ENCODE results near the gene UBE2S. TPM values are rescaled to one million over a fixed set of nuclear protein-coding genes. Genes with fewer than 3 reads are reported as not detected.
"Not testable (repeated sequence)": the region's sequence is repeated elsewhere in the genome, so short reads cannot be mapped to it uniquely, and the experiment has no call there.

The UBE2S gene
- total RNA-seq: 100 to 1,000 TPM; 296 to 311 TPM

GRCh38 chr19:55407550-55407799 lies at the start of gene UBE2S:
Gene UBE2S, minus strand, starts transcription at chr19:55407788. Its CDS starts 199 bp downstream, at chr19:55407589.
- CTCF ChIA-PET: interaction anchor here (1.0 to 1.8 kb wide), 2 partner anchors 19 to 23 kb away, joined by 3 to 5 read pairs; partner anchors contain the start of gene TMEM238

GRCh38 chr19:55456347-55456746 lies 48.8 kb upstream of the UBE2S start:
- ChIA-PET CTCF (no interaction called here), POLR2A (no interaction called here)

More at GRCh38 chr19:55407550-55407799, at the start of gene UBE2S:
- POLR2A ChIA-PET: interaction anchor here (0.6 to 3.2 kb wide), 10 partner anchors 8 to 152 kb away, joined by 3 to 26 read pairs (median 9); partner anchors contain the start of genes HSPBP1, KMT5C, PPP6R1 and RPL28

- POLR2A ChIA-PET: no interaction called here
- CTCF ChIA-PET: no interaction called here
Observed at GRCh38 chr19:55455576-55456235, 48.1 kb upstream of the UBE2S start.

GRCh38 chr19:55454787-55455243 lies 47.2 kb upstream of the UBE2S start:
- ChIA-PET CTCF (no interaction called here), POLR2A (no interaction called here)

- CTCF ChIA-PET: interaction anchor here (0.7 to 2.2 kb wide), 5 partner anchors 8 to 313 kb away, joined by 3 to 7 read pairs (median 4); partner anchors contain the start of gene ISOC2
- POLR2A ChIA-PET: no interaction called here
Observed at GRCh38 chr19:55453511-55454260, 46.1 kb upstream of the UBE2S start.

GRCh38 chr19:55452749-55453346 lies 45.3 kb upstream of the UBE2S start:
- POLR2A ChIA-PET: no interaction called here
- CTCF ChIA-PET: interaction anchor here (1.0 to 2.2 kb wide), 5 partner anchors 9 to 312 kb away, joined by 3 to 7 read pairs (median 4); partner anchors contain the start of gene ISOC2

- POLR2A ChIA-PET: interaction anchor here (0.6 kb wide), 1 partner anchor 104 kb away, joined by 3 read pairs; no protein-coding TSS in a partner anchor
- CTCF ChIA-PET: interaction anchor here (0.6 to 2.2 kb wide), 4 partner anchors 10 to 215 kb away, joined by 3 to 7 read pairs (median 4); partner anchors contain the start of gene ISOC2
Observed at GRCh38 chr19:55451965-55452748, 44.6 kb upstream of the UBE2S start.

- POLR2A ChIA-PET: interaction anchor here (0.6 kb wide), 2 partner anchors 26 to 103 kb away, joined by 3 to 6 read pairs; no protein-coding TSS in a partner anchor
- CTCF ChIA-PET: interaction anchor here (0.6 to 1.1 kb wide), 3 partner anchors 16 to 216 kb away, joined by 3 to 4 read pairs (median 3); no protein-coding TSS in a partner anchor
Observed at GRCh38 chr19:55451163-55451964, 43.8 kb upstream of the UBE2S start.

GRCh38 chr19:55449469-55449868 lies 41.9 kb upstream of the UBE2S start:
- ChIA-PET CTCF (interaction anchor here (1.4 kb wide), 1 partner anchor 19 kb away, joined by 6 read pairs; no protein-coding TSS in a partner anchor), POLR2A (interaction anchor here (0.5 to 0.6 kb wide), 2 partner anchors 239 to 730 kb away, joined by 4 to 6 read pairs; no protein-coding TSS in a partner anchor)

GRCh38 chr19:55448175-55448490 lies 40.5 kb upstream of the UBE2S start:
- CTCF ChIA-PET: interaction anchor here (1.0 kb wide), 1 partner anchor 11 kb away, joined by 3 read pairs; no protein-coding TSS in a partner anchor
- POLR2A ChIA-PET: not testable (repeated sequence)

- CTCF ChIA-PET: interaction anchor here (0.7 to 1.6 kb wide), 5 partner anchors 12 to 307 kb away, joined by 3 to 5 read pairs (median 3); no protein-coding TSS in a partner anchor
Observed at GRCh38 chr19:55447421-55448174, 40.0 kb upstream of the UBE2S start.

GRCh38 chr19:55446060-55446459 lies 38.5 kb upstream of the UBE2S start:
- ChIA-PET POLR2A (no interaction called here), CTCF (interaction anchor here (0.6 to 1.6 kb wide), 2 partner anchors 58 to 102 kb away, joined by 3 read pairs; no protein-coding TSS in a partner anchor)

More at GRCh38 chr19:55447421-55448174, 40.0 kb upstream of the UBE2S start:
- POLR2A ChIA-PET: interaction anchor here (0.7 kb wide), 1 partner anchor 32 kb away, joined by 9 read pairs; no protein-coding TSS in a partner anchor

- ChIA-PET CTCF (no interaction called here), POLR2A (no interaction called here)
Observed at GRCh38 chr19:55444646-55445045, 37.1 kb upstream of the UBE2S start.

GRCh38 chr19:55443824-55444480 lies 36.4 kb upstream of the UBE2S start:
- ChIA-PET POLR2A (no interaction called here), CTCF (interaction anchor here (0.6 to 1.1 kb wide), 2 partner anchors 26 to 611 kb away, joined by 3 to 6 read pairs; no protein-coding TSS in a partner anchor)

GRCh38 chr19:55443045-55443823 lies 35.6 kb upstream of the UBE2S start, which contains the start of gene SHISA7:
Gene SHISA7, minus strand, starts transcription at chr19:55443300. Its CDS starts 437 bp downstream, at chr19:55442863.
- POLR2A ChIA-PET: no interaction called here

GRCh38 chr19:55442372-55442961 lies 34.9 kb upstream of the UBE2S start:
- CTCF ChIA-PET: no interaction called here
- POLR2A ChIA-PET: no interaction called here

More at GRCh38 chr19:55443045-55443823, 35.6 kb upstream of the UBE2S start, which contains the start of gene SHISA7:
- CTCF ChIA-PET: interaction anchor here (0.6 to 1.1 kb wide), 2 partner anchors 26 to 612 kb away, joined by 3 to 6 read pairs; no protein-coding TSS in a partner anchor
